ENCODE measurements around the gene PRKACB.

DNA sequence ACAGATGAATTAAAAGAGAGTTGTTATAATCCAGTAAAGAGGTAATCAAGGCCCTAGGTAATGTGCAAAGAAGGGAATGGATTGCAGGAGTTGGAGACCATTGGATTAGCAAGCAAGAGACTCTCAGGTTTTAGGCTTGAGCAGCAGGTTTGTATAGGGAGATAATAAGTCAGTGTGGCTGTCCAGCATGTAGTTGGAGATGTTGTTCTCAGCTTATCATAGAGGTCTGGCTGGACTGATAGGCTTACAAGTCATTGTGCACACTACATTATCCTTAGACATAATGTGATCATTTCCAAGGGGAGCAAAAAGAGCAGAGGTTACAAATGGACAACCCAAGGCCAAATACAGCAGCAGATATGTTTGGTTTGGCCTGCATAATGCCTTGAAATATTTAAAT, 111.5 kb downstream of the PRKACB start:
- TF ChIP-seq, protein P1, sequence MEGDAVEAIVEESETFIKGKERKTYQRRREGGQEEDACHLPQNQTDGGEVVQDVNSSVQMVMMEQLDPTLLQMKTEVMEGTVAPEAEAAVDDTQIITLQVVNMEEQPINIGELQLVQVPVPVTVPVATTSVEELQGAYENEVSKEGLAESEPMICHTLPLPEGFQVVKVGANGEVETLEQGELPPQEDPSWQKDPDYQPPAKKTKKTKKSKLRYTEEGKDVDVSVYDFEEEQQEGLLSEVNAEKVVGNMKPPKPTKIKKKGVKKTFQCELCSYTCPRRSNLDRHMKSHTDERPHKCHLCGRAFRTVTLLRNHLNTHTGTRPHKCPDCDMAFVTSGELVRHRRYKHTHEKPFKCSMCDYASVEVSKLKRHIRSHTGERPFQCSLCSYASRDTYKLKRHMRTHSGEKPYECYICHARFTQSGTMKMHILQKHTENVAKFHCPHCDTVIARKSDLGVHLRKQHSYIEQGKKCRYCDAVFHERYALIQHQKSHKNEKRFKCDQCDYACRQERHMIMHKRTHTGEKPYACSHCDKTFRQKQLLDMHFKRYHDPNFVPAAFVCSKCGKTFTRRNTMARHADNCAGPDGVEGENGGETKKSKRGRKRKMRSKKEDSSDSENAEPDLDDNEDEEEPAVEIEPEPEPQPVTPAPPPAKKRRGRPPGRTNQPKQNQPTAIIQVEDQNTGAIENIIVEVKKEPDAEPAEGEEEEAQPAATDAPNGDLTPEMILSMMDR (IDR thresholded peaks at IDR 0.05) = no peak
- TF ChIP-seq POLR2A (IDR thresholded peaks at IDR 0.05) = no peak

Measured in lower leg skin (tissue), 3 donors.